Measurements from ENCODE around the gene TRIML2. TPM values are rescaled to one million over a fixed set of nuclear protein-coding genes. Genes with fewer than 3 reads are reported as not detected.

TRIML2 gene
- total RNA-seq, 4 donors from 2014 or later: not detected

DNA sequence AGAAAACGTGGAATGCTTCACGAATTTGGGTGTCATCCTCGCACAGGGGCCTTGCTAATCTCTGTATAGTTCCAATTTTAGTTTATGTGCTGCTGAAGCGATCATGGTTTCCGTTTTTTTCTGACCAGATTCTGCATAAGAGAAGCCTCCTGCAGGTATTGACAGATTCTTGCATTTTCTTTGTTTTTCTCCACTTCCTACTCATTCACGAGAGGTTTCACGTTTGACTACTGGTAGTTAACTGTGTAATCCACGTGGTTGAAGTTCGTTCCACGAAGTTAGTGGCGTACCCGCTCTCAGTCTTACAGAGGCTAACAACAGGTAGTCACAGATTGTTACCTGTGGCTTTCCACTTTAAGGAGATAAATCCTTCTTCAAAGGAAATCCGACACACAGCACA lies 12.1 kb upstream of the TRIML2 start:
- TF ChIP-seq, protein P1, sequence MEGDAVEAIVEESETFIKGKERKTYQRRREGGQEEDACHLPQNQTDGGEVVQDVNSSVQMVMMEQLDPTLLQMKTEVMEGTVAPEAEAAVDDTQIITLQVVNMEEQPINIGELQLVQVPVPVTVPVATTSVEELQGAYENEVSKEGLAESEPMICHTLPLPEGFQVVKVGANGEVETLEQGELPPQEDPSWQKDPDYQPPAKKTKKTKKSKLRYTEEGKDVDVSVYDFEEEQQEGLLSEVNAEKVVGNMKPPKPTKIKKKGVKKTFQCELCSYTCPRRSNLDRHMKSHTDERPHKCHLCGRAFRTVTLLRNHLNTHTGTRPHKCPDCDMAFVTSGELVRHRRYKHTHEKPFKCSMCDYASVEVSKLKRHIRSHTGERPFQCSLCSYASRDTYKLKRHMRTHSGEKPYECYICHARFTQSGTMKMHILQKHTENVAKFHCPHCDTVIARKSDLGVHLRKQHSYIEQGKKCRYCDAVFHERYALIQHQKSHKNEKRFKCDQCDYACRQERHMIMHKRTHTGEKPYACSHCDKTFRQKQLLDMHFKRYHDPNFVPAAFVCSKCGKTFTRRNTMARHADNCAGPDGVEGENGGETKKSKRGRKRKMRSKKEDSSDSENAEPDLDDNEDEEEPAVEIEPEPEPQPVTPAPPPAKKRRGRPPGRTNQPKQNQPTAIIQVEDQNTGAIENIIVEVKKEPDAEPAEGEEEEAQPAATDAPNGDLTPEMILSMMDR (IDR thresholded peaks at IDR 0.05; ENCODE audit: low read depth): no peak

DNA sequence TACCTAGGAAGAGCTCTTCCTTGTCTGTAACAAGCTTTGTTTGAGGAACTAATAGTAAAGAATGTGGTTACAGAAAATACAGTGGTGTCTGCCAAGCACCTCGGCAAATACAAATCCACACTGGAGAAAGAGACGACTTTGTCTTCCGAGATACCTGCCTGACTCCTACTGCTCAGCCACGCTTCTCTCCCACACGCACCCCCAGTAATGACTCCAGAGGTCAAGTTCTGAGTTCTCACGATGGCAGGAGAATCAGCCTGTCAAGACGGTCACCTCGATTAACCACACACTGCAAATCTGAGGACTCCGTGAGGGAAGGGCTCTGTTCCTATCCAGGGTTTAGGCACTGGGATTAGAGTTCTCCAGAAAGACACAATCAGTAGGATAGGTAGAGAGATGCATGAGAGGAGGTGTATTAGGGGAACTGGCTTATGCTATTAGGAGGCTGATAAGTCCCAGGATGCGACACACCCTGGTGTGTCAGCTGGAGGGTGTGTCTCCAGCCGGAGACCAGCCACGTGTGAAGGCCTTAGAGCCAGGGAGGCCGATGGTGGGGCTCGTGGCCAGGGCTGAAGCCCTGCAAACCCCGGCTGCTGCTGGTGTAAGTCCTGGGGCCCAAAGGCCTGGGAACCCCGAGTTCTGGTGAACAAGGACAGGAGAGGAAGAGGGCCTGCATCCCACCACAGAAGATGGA lies 8.4 kb upstream of the TRIML2 start:
- TF ChIP-seq, protein P1 (IDR thresholded peaks at IDR 0.05; ENCODE audit: low read depth): no peak

DNA sequence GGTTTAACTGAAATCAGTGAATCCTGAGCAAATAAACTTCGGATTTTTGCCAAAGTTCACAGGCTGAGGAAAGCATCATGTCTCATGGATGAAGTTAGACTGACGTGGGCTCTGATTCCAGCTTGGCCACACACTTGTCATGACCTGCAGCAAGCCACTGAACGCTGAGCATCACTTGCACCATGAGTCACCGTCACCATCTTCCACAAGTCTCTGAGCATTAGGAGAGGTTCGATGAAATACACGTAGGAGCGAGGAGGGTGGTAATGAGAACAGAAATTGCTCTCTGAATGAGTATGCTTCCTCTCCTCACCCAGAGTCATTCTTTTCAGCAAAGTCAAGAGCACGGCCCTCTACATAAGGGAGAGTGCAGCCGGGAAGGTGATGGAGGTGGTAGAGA lies 3.8 kb upstream of the TRIML2 start:
- TF ChIP-seq, protein P1 (IDR thresholded peaks at IDR 0.05; ENCODE audit: low read depth): no peak

DNA sequence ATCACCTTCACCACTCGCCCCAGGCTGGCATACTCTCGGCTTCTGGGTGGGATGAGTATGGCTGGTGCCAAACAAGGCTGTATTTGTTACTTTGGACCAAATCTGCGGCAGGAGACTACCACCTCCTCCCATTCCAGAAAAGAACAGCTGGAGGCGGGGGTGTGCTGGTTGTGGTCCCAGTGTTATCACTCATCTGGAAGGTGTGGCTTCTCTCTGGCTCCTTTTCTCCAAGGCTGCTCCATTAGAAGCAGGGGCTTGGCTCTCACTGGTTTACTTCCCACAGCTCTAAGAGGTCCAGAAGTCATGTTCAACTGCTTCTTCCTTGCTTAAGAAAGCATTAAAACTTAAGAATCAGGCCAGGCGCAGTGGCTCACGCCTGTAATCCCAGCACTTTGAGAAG lies 2.6 kb upstream of the TRIML2 start:
- TF ChIP-seq, protein P1 (IDR thresholded peaks at IDR 0.05; ENCODE audit: low read depth): no peak

DNA sequence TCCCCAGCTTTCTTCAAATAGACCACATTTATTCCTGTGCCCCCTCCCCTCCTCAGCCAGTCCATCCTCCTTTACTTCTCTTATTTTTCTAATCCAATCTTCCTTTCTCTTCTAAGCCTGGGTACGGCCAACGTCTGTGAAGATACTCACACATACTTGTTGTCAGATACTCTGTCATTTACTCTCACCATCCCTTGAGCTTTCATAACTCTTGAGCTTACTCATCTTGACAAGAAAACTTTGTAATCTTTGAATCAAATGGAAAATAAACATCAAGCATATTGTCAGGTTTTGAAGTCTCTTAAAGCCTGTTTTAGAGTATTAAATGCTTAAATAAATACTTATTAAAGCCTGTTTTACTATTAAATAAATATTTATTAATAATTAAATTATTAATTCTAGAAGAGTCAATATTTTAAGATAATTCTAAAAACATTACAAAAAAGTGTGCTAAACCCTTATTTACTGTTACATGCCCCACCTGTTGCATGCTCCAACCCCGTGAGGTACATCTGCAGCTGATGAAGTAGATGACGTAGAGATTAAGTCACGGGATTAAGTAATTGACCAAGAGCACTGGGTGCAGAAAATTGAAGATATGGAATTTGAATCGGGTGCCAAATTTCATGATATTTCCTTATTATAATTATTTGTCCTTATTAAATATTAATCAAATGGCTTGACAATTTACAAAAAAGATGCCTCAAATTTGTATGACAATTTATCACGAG lies 1.5 kb upstream of the TRIML2 start:
- TF ChIP-seq, protein P1 (IDR thresholded peaks at IDR 0.05; ENCODE audit: low read depth): no peak

DNA sequence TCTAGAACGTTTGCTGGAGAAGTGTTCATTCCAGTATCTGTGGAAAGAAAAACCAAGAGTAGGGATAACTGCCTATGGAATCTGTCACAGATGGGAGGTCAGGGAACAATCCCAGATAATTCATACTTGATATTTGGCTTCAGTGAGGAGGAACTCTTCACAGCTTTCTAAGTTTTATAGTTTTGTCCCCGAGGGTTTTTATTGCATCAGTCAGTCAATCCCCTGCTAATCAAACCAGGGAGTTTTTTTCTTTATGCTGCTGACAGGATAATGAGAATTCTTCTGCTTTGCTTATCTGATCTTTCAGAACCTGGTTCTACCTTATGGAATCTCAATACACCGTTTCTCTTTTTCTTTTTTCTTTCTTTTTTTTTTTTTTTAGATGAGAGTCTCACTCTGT lies 633 bp upstream of the TRIML2 start:
- TF ChIP-seq, protein P1 (IDR thresholded peaks at IDR 0.05; ENCODE audit: low read depth): no peak

DNA sequence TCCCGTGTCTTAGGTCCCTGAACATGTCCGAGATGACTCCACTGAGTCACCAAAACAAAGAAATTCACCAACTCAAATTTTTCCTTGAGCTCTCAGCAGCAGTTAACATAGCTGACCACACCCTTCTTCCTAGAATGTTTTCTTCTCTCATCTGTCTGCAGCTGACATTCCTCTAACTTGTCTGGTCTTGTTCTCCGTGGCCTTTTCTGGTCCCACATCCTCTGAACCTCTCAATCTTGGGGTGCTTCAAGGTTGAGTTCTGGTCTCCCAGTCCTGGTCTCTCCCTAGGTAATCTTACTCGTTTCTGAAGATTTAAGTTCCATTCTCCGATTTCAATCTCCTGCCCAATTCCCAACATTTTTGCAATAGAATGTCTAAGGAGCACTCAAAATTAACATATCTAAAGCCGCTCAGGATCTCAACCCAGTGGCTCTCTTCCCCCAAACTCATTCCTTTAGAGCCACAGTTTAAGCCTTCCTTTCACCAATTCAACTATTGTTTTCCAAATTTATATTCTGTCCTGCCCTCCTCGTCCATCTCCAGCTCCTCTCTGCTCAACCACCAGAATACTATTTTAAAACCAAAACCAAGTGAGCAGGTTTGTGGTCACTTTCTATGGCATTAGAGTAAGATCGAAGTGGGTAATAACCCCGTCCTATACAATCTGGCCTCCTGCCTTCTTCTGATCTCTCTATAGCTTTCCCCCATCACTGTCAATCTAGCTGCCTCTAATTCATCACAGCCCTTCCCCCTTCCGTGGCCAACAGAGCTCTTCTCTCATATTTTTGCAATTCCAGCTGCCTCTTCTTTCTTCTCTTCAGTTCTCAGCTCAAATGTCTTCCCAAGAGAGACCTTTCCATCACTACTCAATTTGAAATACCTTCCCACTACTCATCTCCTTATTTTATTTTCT lies 1.2 kb downstream of the TRIML2 start:
- TF ChIP-seq, protein P1 (IDR thresholded peaks at IDR 0.05; ENCODE audit: low read depth): no peak
